Adrenal gland (tissue), 12 donors: ENCODE results near the gene EML1. TPM values are rescaled to one million over a fixed set of nuclear protein-coding genes. Genes with fewer than 3 reads are reported as not detected.
A peak's percentile ranks its signal among the peaks of the same experiment; 100 is the strongest.

Source experiments
- DNase-seq, 7 donors: peaks; one replicate each; pipeline ENCODE4 v3.0.0-alpha.2; 2019 to 2020
- H3K27ac ChIP-seq, 5 donors: fragments of 200-600 bp; sonication (generic) in 4 of 5; 1 replicate in 3 of 5; 2 replicates in 2 of 5; pipeline versions ENCODE4 v1.5.1 to v1.8.0; 2016 to 2020; ENCODE audit warnings: mild to moderate bottlenecking in 1 of 5
- H3K27me3 ChIP-seq: fragments of 200-600 bp; 2 replicates; pipeline ENCODE4 v1.8.0; 2021
- H3K36me3 ChIP-seq, 2 donors: fragments of 200-600 bp; replicated peaks in 1 of 2; 1 replicate in 1 of 2; 2 replicates in 1 of 2; pipeline versions ENCODE4 v1.5.1 to v1.8.0; 2018 to 2022
- H3K4me1 ChIP-seq, 2 donors: fragments of 200-600 bp; replicated peaks in 1 of 2; 1 replicate in 1 of 2; 2 replicates in 1 of 2; pipeline versions ENCODE4 v1.5.1 to v1.8.0; 2018 to 2021
- H3K4me3 ChIP-seq, 4 donors: fragments of 200-600 bp; sonication (generic) in 3 of 4; one replicate each; pipeline ENCODE4 v1.5.1; 2016 to 2018
- H3K9me3 ChIP-seq, 3 donors: fragments of 200-600 bp; sonication (generic) in 1 of 3; replicated peaks in 1 of 3; 1 replicate in 2 of 3; 2 replicates in 1 of 3; pipeline versions ENCODE4 v1.5.1 to v1.8.0; 2016 to 2021
- CTCF ChIP-seq, 6 experiments: fragments of 450-650 bp in 4 of 6; fragments of 200-600 bp in 2 of 6; sonication (generic) in 1 of 6; IDR thresholded peaks; 1 replicate in 5 of 6; 2 replicates in 1 of 6; pipeline versions ENCODE4 v1.5.1 to v1.8.0; 2016 to 2021; ENCODE audit warnings: antibody characterized with exemption in 6 of 6, mild to moderate bottlenecking in 2 of 6, moderate library complexity in 1 of 6
- POLR2A ChIP-seq, 2 donors: fragments of 450-650 bp; IDR thresholded peaks; one replicate each; pipeline ENCODE4 v1.6.1; 2017; ENCODE audit warnings: antibody characterized with exemption in 2 of 2, mild to moderate bottlenecking in 2 of 2, moderate library complexity in 1 of 2
- WGBS, 4 donors: extraction: QIAGEN DNeasy Blood & Tissue Kit in 2 of 4; methylation state at CpG; one replicate each; pipeline versions ENCODE4 v1.1.5 to v1.1.7; 2013 to 2017; 5-methylcytosine and 5-hydroxymethylcytosine counted together
- intact Hi-C, 2 donors: fragments of 100-400 bp; cut with DNase I; formaldehyde crosslinking; loops; one replicate each; pipeline versions ENCODE4 v1.14.1 to v1.15.0; 2022 to 2023
- polyA plus RNA-seq, 3 donors: library from polyadenylated mRNA; stranded (reverse); fragments of 200-250 nt in 2 of 3; fragments of 350-450 nt in 1 of 3; fragmentation: Illumina TruSeq in 1 of 3; extraction: RNeasy Lipid Tissue Mini Kit (QIAGEN cat#74804) in 1 of 3; gene quantifications; one replicate each; pipeline ENCODE4 v1.2.3, GENCODE V29; 2013 to 2014
- total RNA-seq, 9 donors: library from RNA; depleted of rRNA in 4 of 9; stranded (reverse); fragments of >200 nt in 4 of 9; fragments of 120-200 nt in 1 of 9; fragmentation: NEBNext Ultra II Directional in 1 of 9; extraction: Animal tissue kit (Norgen Biotek cat#: 25700) in 1 of 9; gene quantifications; one replicate each; pipeline versions ENCODE4 v1.1.0 to v1.2.4, GENCODE V29; 2013 to 2023
- donor health status: healthy with polysubstance abuse.
- donor health status: Bipolar disorder and iron deficiency.
- donor health status: DM: yes; HTN: yes; CAD: no.
- donor health status: DM: no; HTN: no; CAD: no.
- donor health status: DM: no; HTN: no; CAD: no.
- donor health status: DM: yes; HTN: yes; CAD: no.

The EML1 gene
- total and polyA plus RNA-seq, 12 donors: 5.5 to 59.5 (median 16.2) TPM

GRCh38 chr14:99820702-99821331, 27.6 kb downstream of the EML1 start:
- Histone ChIP-seq H3K27ac (no peak overlapping the region), H3K4me3 (no peak overlapping the region), H3K4me1 (no peaks in the 10 kb centered on the region), H3K36me3 (no peaks in the 10 kb centered on the region), H3K27me3 (no peaks in the 10 kb centered on the region), H3K9me3 (no peaks in the 10 kb centered on the region)
- DNase-seq: peak in 1 of 7 donors; percentile 35
- intact Hi-C loops: no loop called here
- 90 to 98% (median 95%) methylated on average over 10 of the region's 10 CpGs for WGBS, 4 donors
- TF ChIP-seq CTCF (IDR thresholded peaks at IDR 0.05) (no peak), POLR2A (IDR thresholded peaks at IDR 0.05) (no peak)

GRCh38 chr14:99821519-99822508, 28.6 kb downstream of the EML1 start:
- Histone ChIP-seq H3K4me1 (no peaks in the 10 kb centered on the region), H3K36me3 (no peaks in the 10 kb centered on the region), H3K27me3 (no peaks in the 10 kb centered on the region), H3K4me3 (no peak overlapping the region), H3K27ac (no peak overlapping the region), H3K9me3 (no peaks in the 10 kb centered on the region)
- intact Hi-C loops: no loop called here
- peak in 1 of 7 donors; percentile 46 for DNase-seq
- TF ChIP-seq POLR2A (IDR thresholded peaks at IDR 0.05) (no peak), CTCF (IDR thresholded peaks at IDR 0.05) (no peak)
- WGBS, 4 donors: 51 to 57% (median 54%) methylated on average over 7 to 8 of the region's 8 CpGs

- H3K36me3 ChIP-seq: no peaks in the 10 kb centered on the region
- peak in 1 of 7 donors; percentile 39 for DNase-seq
- WGBS, 4 donors: 86 to 93% (median 92%) methylated on average over 17 to 18 of the region's 18 CpGs
- H3K4me3 ChIP-seq: no peak overlapping the region
- H3K27ac ChIP-seq: no peak overlapping the region
- H3K9me3 ChIP-seq: no peaks in the 10 kb centered on the region
- intact Hi-C loops: no loop called here
- no peaks in the 10 kb centered on the region for H3K27me3 ChIP-seq
- no peak for TF ChIP-seq CTCF (IDR thresholded peaks at IDR 0.05)
- TF ChIP-seq POLR2A (IDR thresholded peaks at IDR 0.05): no peak
- H3K4me1 ChIP-seq: no peaks in the 10 kb centered on the region
Observed at GRCh38 chr14:99822800-99823455, 29.7 kb downstream of the EML1 start.

DNA sequence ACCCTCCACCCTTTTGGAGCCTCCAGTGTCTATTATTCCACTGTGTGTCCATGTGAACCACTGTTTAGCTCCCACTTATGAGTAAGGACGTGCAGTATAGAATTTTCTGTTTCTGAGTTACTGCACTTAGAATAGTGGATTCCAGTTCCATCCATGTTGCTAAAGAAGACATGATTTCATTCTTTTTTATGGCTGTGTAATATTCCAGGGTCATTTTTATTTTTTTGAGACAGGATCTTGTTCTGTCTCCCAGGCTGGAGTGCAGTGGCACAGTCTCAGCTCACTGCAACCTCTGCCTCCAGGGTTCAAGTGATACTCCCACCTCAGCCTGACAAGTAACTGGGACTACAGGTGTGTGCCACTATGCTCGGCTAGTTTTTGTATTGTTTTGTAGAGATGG, 31.6 kb downstream of the EML1 start:
- no peaks in the 10 kb centered on the region for H3K4me1 ChIP-seq
- no peak overlapping the region for H3K27ac ChIP-seq
- no peaks in the 10 kb centered on the region for H3K27me3 ChIP-seq
- intact Hi-C loops: no loop called here
- no peak for DNase-seq
- 89 to 94% (median 93%) methylated on average over 2 of the region's 2 CpGs for WGBS, 4 donors
- no peaks in the 10 kb centered on the region for H3K9me3 ChIP-seq
- H3K4me3 ChIP-seq: no peak overlapping the region
- TF ChIP-seq CTCF (IDR thresholded peaks at IDR 0.05) (no peak), POLR2A (IDR thresholded peaks at IDR 0.05) (no peak)
- H3K36me3 ChIP-seq: no peaks in the 10 kb centered on the region
